CD4-positive, alpha-beta T cell treated with Interferon alpha-2 for 1 hour (primary cell): ENCODE measurements around the gene OR2T29.
"Not testable (repeated sequence)": the region's sequence is repeated elsewhere in the genome, so short reads cannot be mapped to it uniquely, and the experiment has no call there.

Source experiments
- DNase-seq, 2 donors: peaks; one replicate each; pipeline ENCODE4 v3.0.0-alpha.2; 2020 to 2022

The OR2T29 gene, protein sequence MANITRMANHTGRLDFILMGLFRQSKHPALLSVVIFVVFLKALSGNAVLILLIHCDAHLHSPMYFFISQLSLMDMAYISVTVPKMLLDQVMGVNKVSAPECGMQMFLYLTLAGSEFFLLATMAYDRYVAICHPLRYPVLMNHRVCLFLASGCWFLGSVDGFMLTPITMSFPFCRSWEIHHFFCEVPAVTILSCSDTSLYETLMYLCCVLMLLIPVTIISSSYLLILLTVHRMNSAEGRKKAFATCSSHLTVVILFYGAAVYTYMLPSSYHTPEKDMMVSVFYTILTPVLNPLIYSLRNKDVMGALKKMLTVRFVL

DNA sequence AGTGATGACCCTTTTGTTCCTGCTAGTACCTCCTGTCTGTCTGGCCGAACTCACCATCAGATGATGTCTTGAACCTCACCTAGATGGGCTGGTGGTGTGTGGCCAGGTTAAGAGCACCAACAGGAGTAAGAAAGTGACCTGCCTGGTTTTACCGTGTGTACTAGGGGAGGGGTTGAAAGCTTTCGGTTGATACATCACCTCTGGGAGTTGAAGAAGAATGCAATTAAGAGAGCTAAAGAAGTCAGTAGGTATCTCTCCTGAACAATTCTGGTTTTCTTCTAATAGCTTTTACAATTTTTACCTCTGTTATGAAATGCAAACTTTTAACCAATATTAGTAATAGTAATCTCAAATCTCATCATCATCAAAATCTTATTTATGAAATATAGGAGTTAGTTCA lies at the start of gene OR2T29:
TSS of gene OR2T29 (minus strand) at position 101 of the 400 bp plus-strand sequence. CDS start 3,281 bp downstream, outside the sequence.
- DNase-seq = not testable (repeated sequence)

DNA sequence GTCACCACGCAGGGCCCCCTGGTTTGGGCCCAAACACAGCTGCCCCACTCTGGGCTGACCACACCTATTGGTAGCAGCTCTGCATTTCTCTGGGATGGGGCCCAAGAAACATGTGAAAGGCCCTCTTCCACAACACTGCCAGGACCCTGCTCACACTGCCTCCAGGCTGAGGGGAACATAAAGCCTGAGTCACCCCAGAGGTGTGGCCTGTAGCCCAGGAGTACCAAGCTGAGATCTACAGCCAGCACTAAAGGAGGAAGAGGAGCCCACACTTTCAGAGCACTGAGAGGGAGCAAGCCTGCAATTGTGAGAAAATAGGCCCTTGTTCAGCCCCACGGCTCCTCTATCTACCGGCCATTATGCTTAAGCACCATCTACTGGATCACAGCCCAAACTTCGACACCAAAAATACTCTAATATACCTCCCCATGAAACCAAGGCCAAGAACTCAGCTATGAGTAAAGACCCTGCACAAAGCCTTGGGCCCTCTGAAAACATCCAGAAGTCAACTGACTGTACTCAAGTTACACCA lies 49.4 kb upstream of the OR2T29 start:
- DNase-seq = peak in 1 of 2 donors; percentile 21

DNA sequence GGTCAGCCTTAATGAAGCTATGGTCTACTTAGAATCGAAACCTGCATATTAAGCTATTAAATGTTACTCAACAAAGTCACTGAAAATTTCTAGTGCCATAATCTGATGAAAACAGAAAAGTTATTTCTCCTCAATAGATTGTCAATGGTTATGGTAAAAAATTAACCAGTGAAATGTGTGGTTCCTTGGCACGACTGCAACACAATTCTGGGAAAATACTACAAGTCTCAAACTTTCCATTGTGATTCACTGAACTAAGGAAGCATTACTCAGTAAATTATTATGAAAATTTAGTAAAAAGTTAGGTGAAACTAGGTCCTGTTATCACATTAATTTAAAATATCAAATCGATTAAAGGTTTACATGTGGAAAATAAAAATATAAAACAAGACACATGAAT lies 47.7 kb upstream of the OR2T29 start:
- no peak for DNase-seq

DNA sequence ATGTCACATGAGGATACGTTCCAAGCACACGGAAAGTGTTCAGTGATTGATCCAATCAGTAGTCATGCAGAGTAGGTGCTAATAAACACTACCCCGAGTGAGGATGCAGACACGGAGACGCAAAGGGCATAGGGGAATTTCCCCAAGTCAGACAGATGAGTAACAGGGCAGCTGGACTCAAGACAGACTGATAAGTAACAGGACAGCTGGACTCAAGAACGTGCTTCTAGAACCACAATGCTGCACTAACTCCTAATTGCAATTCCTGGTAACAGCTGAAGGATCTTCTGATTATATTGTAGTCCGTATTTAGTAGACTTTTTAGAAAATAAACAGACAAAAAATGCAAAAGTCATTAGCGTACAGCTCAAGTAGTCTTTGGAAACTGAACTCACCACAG lies 36.8 kb upstream of the OR2T29 start:
- DNase-seq = no peak

DNA sequence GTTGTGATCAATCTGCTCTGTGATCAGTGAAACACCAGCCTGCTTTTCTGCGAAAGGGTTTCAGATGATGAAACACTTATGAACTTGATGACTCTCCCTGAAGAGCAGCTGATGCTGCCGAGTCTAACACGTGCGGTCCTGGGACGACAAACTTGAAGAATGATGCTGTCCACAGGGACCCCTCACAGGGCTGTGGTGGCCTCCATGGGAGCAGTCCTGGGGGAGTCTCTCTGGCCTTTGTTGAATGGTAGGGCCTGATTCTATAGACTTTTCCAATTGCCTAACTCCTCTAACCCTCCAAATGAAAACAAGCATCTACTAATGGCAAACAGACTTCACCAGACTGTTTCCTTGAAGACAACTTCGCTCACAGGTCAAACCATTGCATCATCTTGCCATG lies 35.0 kb upstream of the OR2T29 start, which contains the start of gene OR2T10:
TSS of gene OR2T10 (minus strand) at position 112 of the 400 bp plus-strand sequence. CDS start 3,932 bp downstream, outside the sequence.
- no peak for DNase-seq

DNA sequence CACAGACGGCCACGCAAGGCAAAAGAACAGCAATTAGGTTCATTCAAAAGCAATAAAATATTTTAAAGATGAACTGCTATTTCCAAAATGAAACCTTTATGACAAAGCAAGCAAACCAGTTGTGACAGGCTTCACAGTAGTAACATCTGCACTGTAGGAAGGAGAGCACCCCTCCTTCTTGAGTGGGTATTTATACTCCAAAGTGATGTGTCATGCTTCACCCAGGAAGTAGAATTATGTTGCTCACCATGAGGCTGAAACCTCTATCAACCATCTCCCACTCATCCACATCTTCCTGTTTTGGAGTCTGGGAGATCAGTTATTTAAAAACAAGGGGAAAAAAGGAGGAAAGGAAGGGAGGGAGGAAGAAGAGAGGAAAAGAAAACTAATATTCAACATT lies 34.0 kb upstream of the OR2T29 start:
- no peak for DNase-seq

DNA sequence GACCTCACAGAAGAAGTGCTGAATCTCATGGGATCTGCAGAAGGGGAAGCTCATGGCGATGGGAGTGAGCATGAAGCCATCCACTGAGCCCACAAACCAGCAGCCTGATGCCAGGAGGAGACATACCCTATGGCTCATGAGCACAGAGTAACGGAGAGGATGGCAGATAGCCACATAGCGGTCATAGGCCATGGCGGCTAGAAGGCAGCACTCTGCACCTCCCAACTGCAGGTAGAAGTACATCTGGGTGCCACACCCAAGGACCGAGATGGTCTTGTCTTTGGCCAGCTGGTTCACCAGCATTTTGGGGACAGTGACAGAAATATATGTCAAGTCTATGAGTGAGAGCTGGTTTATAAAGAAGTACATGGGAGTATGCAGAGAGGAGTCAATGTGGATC lies 30.7 kb upstream of the OR2T29 start:
- no peak for DNase-seq

DNA sequence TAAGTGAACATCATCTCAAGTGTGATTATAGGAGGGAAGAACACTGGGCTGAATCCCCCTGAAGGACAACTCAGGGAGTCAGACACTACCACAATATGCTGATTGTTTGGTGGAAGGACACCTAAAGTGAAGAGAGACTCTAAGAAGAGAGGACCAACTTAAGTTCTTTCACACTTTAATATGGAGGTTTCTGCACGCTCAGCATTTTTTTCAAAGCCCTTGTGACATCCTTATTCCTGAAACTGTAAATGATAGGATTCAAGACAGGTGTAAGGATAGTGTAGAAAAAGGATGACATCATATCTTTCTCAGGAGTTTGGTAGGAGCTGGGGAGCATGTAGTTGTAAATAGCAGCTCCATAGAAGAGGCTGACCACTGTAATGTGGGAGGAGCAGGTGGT lies 30.1 kb upstream of the OR2T29 start:
- DNase-seq = no peak

DNA sequence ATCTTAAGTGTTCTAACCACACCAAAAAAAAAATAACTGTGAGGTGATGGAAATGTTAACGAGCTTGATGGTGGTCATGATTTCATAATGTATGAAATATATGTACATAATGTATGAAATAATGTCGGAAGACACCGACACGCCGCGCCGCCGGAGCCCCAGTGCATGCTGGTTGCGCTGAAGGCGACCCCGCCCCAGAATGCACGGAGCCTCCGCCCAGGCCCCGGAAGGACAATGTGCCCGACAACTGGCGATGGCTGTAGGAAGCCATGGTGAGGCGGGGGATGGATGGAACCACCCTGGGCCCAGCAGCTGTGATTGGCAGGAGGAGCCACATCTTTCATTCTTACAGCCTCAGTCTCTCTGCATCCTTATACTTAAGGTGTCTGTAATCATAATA lies 27.5 kb upstream of the OR2T29 start:
- DNase-seq = no peak

DNA sequence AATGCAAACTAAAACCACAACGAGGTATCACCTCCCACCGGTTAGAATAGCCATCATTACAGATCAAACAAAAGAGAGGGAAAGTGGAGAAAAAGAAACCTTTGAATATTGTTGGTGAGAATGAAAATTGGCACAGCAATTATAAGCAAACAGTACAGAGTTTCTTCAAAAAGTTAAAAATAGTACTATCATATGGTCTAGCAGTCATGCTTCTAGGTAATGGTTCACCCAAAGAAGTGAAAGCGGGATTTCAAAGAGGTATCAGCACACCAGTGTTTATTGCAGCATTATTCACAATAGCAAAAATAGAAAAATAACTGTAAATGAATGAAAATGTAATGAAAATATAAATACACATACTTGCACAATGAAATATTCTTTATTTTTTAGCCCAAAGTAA lies 26.8 kb upstream of the OR2T29 start:
- no peak for DNase-seq

DNA sequence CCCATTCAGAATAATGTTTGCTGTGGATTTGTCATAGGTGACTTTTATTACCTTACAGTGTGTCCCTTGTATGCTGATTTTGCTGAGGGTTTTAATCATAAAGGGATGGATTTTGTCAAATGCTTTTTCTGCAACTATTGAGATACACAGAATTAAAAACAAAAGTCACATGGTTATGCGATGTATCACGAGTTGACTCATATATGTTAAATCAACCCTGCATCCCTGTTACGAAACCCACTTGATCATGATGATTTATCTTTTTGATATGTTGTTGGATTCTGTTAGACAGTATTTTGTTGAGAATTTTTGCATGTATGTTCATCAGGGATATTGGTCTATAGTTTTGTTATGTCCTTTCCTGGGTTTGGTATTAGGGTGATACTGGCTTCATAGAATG lies 22.7 kb upstream of the OR2T29 start:
- DNase-seq = no peak

DNA sequence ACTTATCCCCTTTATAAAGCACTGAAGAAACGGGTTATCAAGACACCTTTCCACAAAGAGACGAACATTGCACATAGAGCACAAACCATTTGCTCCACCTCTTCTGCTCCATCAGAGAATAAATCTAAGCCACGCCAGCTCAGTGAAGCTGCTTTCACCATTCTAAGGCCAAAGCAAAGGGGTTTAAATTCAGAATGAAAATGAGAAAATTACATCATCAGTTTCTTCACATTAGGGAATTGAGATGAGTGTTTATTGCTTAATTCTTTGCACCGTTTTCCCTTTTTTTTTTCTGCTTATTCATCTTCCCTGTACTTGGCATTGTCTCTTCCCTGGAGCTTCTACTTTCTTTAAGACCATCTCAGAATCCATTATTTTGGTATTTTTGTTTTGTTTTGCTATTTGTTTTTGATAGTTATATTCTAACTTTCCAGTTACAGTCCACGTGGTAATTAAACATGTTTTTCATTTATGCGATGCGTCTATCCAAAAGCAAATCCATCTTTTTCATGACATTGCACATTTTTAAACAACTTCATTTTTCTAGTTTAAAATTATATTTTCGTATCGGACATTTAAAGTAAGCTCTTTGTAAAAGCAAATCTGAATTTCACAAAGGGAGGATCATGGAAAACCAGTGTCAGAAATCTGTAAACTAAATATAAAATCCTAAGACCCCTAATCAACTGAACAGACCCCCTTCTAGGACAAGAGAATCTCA lies 13.8 kb upstream of the OR2T29 start:
- no peak for DNase-seq

DNA sequence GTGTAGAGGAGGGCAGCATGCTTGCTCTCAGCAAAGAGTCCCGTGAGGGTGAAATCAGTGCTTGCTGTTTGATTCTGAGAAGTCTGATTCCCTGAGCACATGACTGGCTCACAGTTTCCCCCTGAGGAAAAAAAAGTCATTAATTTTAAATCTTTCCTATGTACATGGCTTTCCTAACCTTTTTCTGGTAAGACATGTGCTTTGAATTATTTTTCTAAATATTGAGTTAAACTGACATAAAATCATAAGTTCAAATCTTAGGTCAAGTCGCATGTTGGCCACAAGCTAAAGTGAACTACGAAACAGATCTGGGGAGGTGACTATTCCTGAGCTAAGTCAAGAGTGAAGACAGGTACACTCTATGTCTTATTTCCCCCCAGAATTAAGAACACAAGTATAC lies 12.1 kb upstream of the OR2T29 start, which contains the start of gene OR2T34:
TSS of gene OR2T34 (minus strand) at position 101 of the 400 bp plus-strand sequence. CDS start at position 101, 0 bp downstream.
- not testable (repeated sequence) for DNase-seq

DNA sequence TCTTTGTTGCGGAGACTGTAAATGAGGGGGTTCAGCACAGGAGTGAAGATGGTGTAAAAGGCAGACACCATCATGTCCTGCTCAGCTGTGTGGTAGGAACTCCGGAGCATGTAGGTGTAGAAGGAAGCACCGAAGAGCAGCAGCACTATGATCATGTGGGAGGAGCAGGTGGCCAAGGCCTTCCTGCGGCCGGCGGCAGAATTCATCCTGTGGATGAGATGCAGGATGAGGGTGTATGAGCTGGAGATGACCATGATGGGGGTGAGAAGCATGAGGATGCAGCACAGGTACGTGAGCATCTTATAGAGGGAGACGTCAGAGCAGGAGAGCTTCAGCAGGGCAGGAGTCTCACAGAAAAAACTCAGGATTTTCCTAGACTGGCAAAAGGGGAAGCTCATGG lies 11.3 kb upstream of the OR2T29 start:
- not testable (repeated sequence) for DNase-seq

DNA sequence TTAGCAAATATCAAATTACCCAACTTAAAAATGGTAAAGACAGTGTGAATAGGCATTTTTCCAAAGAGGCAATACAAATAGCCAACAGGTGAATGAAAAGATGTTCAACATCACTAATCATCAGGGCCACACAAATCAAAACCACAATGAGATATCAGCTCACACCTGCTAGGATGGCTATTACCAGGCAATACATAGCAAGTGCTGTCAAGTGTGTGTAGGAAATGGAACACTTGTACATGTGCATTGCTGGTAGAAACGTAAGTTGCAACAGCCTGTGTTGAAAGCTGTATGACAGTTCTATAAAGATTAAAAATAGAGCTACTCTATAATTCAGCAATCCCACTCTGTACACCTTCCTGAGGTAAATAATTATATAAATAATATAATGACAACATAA lies 9.5 kb upstream of the OR2T29 start:
- DNase-seq = not testable (repeated sequence)

DNA sequence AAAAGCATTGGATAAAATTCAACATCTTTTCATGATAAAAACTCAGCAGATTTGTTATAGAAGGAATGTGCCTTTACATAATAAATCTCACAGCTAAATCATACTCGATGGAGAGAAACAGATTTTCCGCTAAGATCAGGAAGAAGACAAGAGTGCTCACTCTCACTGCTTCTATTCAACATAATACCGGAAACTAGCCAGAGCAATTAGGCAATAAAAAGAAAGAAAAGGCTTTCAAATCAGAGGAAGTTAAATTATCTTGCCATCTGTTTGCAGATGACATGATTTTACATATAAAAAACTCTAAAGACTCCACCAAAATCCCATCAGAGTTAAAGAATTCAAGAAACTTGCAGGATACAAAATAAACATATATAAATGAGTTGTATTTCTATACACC lies 8.2 kb upstream of the OR2T29 start:
- not testable (repeated sequence) for DNase-seq

DNA sequence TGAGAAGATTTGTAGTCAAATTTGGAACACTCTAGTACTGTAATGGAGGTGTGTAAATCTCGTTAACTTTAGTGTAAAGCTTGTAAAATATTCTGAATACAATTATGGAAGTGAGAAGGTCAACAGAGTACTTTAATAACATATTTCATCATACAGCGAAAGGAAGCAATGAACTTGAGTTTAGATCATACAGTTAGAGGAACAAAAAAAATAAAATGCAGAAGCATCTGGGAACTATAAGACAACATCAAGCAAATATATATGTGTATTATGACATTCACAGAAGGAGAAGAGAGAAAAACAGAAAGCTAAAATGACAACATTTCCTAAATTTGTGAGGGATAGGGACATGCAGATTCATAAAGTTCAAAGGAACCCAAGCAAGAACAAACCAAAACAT lies 6.5 kb upstream of the OR2T29 start:
- not testable (repeated sequence) for DNase-seq

DNA sequence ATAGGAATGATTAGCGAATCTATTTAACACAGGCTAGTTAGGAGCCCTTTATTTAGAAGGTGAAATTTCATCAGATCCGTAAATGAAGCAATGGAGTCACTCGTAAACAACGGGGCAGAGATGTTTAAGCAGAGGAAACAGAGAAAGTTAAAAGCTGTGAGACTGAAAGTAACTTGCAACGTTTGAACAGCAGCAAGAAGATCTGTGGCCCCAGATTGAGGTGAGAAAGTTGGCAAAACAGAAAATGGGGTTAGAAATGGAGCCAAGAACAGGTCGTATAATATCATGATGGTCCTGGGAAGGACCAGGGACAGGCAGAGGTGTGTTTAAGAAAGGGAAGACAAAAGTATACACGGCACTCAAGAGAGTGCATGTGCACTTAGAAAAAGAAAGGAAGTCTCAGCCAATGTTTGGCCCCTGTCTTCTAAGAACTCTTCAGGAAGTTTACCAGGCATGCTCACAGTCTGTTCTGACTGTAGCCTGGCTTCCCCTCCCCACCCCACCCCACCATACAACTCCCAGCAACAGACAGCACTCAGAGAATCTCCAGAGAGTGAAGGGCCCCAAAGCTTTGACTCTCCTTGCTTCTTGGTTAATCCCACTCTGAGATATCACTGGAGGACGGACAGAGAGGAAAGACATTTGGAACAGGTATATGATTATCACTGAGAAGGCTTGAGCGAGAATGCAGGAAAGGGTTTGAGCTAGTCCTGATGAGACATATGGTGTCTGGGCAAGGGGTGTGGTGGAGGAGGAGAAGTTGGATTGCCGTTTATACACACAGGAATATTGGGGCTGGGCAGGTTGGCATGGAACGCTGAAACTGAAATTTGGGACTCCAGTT lies 3.2 kb upstream of the OR2T29 start:
- peak in 1 of 2 donors; percentile 31 for DNase-seq

DNA sequence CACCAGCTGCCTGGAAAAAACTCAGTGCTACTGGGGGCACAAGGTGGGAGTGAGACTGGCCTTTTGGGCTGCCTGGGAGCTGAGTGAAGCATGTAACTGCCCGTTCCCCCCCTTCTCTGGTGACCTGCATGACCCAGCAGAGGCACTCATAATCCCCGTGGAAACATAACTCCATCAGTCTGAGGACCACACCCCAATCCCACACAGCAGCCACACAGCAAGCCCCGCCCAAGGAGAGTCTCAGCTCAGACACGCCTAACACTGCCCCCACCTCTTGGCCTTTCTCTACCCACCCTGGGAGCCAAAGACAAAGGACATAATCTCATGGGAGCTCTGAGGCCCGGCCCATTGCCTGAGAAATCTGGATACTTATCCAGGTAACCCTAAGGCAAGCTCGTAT lies 11.5 kb downstream of the OR2T29 start:
- DNase-seq = not testable (repeated sequence)

DNA sequence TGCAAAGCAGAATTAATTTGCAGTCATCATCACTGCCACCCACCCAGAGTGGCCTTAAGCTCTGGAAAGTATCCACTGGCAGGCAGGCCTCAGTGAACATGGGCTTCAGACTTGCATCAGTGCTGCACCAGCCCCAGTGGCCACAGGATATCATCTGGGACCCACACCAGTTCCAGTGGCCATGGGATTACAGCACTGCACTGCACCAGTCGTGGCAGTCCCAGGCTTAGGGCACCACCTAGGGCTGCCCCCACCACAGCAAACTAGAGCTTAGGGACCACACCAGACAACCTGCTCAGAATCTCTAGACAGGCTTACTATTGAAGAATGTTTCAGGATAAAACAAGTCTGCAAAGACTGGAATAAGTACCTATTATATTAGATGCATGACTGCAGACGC lies 15.2 kb downstream of the OR2T29 start:
- not testable (repeated sequence) for DNase-seq

DNA sequence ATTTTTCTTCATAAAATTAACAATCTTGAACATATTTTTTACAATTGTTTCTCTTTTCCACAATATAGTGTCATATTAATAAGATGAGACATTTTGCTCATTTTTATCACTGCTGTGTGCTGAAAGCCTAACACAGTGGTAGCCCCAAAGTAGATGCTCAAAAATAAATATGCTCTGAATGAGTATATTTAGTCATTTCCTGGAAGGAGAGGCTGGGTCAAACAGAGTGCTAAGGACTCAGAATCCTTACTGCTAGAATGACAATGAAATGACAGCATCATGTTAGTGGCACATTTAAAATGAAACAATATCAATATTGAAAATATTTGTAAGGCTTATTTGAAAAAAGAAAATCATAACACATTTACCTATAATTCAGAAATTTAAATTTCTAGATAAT lies 25.1 kb downstream of the OR2T29 start:
- DNase-seq = not testable (repeated sequence)

DNA sequence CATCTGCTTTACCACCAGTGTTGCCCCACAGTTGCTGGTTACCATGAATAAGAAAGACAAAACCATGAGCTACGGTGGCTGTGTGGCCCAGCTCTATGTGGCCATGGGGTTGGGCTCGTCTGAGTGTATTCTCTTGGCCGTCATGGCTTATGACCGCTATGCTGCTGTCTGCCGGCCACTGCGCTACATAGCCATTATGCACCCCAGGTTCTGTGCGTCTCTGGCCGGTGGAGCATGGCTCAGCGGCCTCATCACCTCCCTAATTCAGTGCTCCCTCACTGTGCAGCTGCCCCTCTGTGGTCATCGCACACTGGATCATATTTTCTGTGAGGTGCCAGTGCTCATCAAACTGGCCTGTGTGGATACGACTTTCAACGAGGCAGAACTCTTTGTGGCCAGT lies 40.7 kb downstream of the OR2T29 start:
- no peak for DNase-seq

DNA sequence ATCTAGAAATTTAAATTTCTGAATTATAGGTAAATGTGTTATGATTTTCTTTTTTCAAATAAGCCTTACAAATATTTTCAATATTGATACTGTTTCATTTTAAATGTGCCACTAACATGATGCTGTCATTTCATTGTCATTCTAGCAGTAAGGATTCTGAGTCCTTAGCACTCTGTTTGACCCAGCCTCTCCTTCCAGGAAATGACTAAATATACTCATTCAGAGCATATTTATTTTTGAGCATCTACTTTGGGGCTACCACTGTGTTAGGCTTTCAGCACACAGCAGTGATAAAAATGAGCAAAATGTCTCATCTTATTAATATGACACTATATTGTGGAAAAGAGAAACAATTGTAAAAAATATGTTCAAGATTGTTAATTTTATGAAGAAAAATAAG lies 52.4 kb downstream of the OR2T29 start:
- DNase-seq = not testable (repeated sequence)
